OCI-LY7 (cell line): ENCODE measurements around the gene VWDE. TPM values are rescaled to one million over a fixed set of nuclear protein-coding genes. Genes with fewer than 3 reads are reported as not detected.

Experiments used
- BruUV-seq: library from RNA; stranded (reverse); fragments of 400-500 nt; replicated peaks from 2 replicates; lab custom pipeline; 2021; lab: Mats Ljungman, UMichigan
- CTCF ChIA-PET: fragments of 300-600 bp; sonication (Branson Sonifier 250); formaldehyde crosslinking; loops from one replicate; lab custom pipeline; 2022; ENCODE audit warnings: antibody characterized with exemption; ENCODE audit not compliant: unreplicated experiment; lab: Charles Lee
- POLR2A ChIA-PET: fragments of 300-600 bp; sonication (Branson Sonifier 250); formaldehyde crosslinking; loops from one replicate; lab custom pipeline; 2022; ENCODE audit warnings: antibody characterized with exemption; lab: Charles Lee
- DNase-seq: peaks from one replicate; pipeline ENCODE4 v3.0.0-alpha.2; 2015; ENCODE audit warnings: low spot score
- H2AFZ ChIP-seq: fragments of 200-600 bp; sonication (generic), shearing (Covaris generic); 2 replicates; pipeline ENCODE4 v1.6.1; 2014; ENCODE audit warnings: mild to moderate bottlenecking, antibody characterized with exemption, low read length, moderate library complexity
- H3K27ac ChIP-seq: fragments of 200-600 bp; sonication (generic); 2 replicates; pipeline ENCODE4 v1.5.1; 2014; ENCODE audit warnings: mixed run types, low read depth, mild to moderate bottlenecking, moderate library complexity, low read length, inconsistent platforms; ENCODE audit not compliant: poor library complexity, severe bottlenecking
- H3K36me3 ChIP-seq: fragments of 200-600 bp; sonication (generic); 2 replicates; pipeline ENCODE4 v1.6.1; 2014; ENCODE audit warnings: mild to moderate bottlenecking, antibody characterized with exemption, low read length, moderate library complexity, mixed read lengths; ENCODE audit not compliant: insufficient read depth
- H3K4me1 ChIP-seq: fragments of 200-600 bp; sonication (generic); 2 replicates; pipeline ENCODE4 v1.5.1; 2014; ENCODE audit warnings: mild to moderate bottlenecking, low read length; ENCODE audit not compliant: insufficient read depth, poor library complexity, severe bottlenecking
- H3K4me2 ChIP-seq: fragments of 200-600 bp; sonication (generic); 2 replicates; pipeline ENCODE4 v1.6.1; 2014; ENCODE audit warnings: mild to moderate bottlenecking, low read length
- H3K4me3 ChIP-seq: fragments of 200-600 bp; sonication (generic); 2 replicates; pipeline ENCODE4 v1.5.1; 2014; ENCODE audit warnings: mild to moderate bottlenecking, low read depth, low read length; ENCODE audit not compliant: poor library complexity, severe bottlenecking
- H3K79me2 ChIP-seq: fragments of 200-600 bp; sonication (generic); 2 replicates; pipeline ENCODE4 v1.6.1; 2016; ENCODE audit warnings: low read depth, mild to moderate bottlenecking, low read length, moderate library complexity, mixed read lengths; ENCODE audit not compliant: insufficient read depth
- H3K9me2 ChIP-seq: fragments of 200-600 bp; sonication (generic); 2 replicates; pipeline ENCODE4 v1.6.1; 2016; ENCODE audit warnings: mild to moderate bottlenecking, low read length, mixed read lengths; ENCODE audit not compliant: insufficient read depth
- H3K9me3 ChIP-seq: fragments of 200-600 bp; sonication (generic); 2 replicates; pipeline ENCODE4 v1.6.1; 2014; ENCODE audit warnings: mild to moderate bottlenecking, mixed run types, low read length, mixed read lengths
- H4K20me1 ChIP-seq: fragments of 200-600 bp; sonication (generic); 2 replicates; pipeline ENCODE4 v1.6.1; 2014; ENCODE audit warnings: mild to moderate bottlenecking, antibody characterized with exemption, low read length, moderate library complexity, mixed read lengths; ENCODE audit not compliant: insufficient read depth
- EZH2phosphoT487 ChIP-seq: fragments of 200-600 bp; sonication (generic); IDR thresholded peaks from 2 replicates; pipeline ENCODE4 v1.6.1; 2018; ENCODE audit warnings: low read depth, borderline replicate concordance, mild to moderate bottlenecking, mixed run types, antibody characterized with exemption, low read length, moderate library complexity, mixed read lengths
- intact Hi-C: fragments of 100-400 bp; cut with micrococcal nuclease; formaldehyde crosslinking; loops from one replicate; pipeline ENCODE4 v1.10.0; 2022; ENCODE audit not compliant: unreplicated experiment
- total RNA-seq, 2 experiments: library from RNA; depleted of rRNA in 1 of 2; stranded (reverse); fragments of >200 nt in 1 of 2; shearing (Covaris generic) in 1 of 2; gene quantifications; 2 replicates each; pipeline ENCODE4 v1.2.3, GENCODE V29; 2014 to 2022
- TF ChIP-seq, protein P1 (sequence below): fragments of 200-600 bp; sonication (generic); conservative IDR thresholded peaks from 2 replicates; pipeline ENCODE4 v1.5.1; 2014; ENCODE audit warnings: mild to moderate bottlenecking, antibody characterized with exemption, low read length, moderate library complexity, mixed read lengths

The VWDE gene
- total RNA-seq, 2 experiments from 2014 or later: not detected

DNA sequence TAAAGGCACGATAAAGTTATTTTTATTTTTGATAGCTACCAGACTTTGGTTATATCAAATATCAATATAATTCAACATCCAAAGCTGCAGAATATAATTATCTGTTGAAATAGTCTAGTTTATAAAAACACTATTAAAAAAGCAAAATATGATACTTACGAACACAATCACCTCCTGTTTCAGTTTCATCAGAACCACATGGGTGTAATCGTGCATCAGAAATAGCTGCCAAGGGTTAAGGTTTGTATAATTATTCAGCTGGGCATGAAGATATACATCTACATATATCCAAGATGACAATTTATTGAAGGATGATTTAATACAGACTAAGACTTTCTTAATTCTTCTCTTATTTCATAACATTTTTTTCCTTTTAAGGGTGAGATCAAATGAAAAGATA, 20.3 kb downstream of the VWDE start:
- intact Hi-C loops: no loop called here
- Histone ChIP-seq H3K27ac (no peak overlapping the region), H3K9me3 (no peaks in the 10 kb centered on the region), H3K36me3 (no peaks in the 10 kb centered on the region), H3K4me2 (no peak overlapping the region), H3K79me2 (no peaks in the 10 kb centered on the region), H3K4me1 (no peaks in the 10 kb centered on the region), H3K9me2 (no peaks in the 10 kb centered on the region), H3K4me3 (no peak overlapping the region), H4K20me1 (no peaks in the 10 kb centered on the region), H2AFZ (no peak overlapping the region)
- no peak for DNase-seq
- ChIA-PET POLR2A (no interaction called here), CTCF (no interaction called here)
- TF ChIP-seq EZH2phosphoT487: no peak
- TF ChIP-seq, protein P1, sequence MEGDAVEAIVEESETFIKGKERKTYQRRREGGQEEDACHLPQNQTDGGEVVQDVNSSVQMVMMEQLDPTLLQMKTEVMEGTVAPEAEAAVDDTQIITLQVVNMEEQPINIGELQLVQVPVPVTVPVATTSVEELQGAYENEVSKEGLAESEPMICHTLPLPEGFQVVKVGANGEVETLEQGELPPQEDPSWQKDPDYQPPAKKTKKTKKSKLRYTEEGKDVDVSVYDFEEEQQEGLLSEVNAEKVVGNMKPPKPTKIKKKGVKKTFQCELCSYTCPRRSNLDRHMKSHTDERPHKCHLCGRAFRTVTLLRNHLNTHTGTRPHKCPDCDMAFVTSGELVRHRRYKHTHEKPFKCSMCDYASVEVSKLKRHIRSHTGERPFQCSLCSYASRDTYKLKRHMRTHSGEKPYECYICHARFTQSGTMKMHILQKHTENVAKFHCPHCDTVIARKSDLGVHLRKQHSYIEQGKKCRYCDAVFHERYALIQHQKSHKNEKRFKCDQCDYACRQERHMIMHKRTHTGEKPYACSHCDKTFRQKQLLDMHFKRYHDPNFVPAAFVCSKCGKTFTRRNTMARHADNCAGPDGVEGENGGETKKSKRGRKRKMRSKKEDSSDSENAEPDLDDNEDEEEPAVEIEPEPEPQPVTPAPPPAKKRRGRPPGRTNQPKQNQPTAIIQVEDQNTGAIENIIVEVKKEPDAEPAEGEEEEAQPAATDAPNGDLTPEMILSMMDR: no peak
- BruUV-seq: no TSS peak

DNA sequence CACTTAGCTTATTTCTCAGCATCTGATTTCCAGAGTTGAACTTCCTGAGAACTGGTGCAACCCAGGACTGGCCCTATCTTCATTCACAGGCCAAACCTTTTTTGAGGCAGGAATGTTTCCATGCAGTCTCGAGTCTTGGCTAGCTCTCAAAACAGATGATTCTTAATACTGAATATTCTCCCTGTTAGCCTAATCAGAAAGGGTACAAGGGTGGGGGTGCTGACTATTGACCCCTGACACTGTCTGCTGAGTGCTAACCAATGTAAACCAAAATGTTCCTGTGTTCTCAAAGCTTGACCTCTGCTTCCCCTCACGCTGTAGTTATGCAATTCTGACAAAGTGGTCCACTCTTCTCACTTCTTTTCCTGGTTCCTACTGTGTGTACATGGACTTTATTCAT, 25.3 kb downstream of the VWDE start:
- Histone ChIP-seq H3K27ac (no peak overlapping the region), H3K4me1 (no peaks in the 10 kb centered on the region), H2AFZ (no peak overlapping the region), H3K4me3 (no peak overlapping the region), H3K9me3 (no peaks in the 10 kb centered on the region), H4K20me1 (no peaks in the 10 kb centered on the region), H3K79me2 (no peaks in the 10 kb centered on the region), H3K4me2 (no peak overlapping the region), H3K9me2 (no peaks in the 10 kb centered on the region), H3K36me3 (no peaks in the 10 kb centered on the region)
- TF ChIP-seq, protein P1: no peak
- no peak for TF ChIP-seq EZH2phosphoT487
- POLR2A ChIA-PET: interaction anchor here (0.7 kb wide), 1 partner anchor 40 kb away, joined by 3 read pairs; no protein-coding TSS in a partner anchor
- CTCF ChIA-PET: no interaction called here
- no TSS peak for BruUV-seq
- intact Hi-C loops: no loop called here
- DNase-seq: no peak

DNA sequence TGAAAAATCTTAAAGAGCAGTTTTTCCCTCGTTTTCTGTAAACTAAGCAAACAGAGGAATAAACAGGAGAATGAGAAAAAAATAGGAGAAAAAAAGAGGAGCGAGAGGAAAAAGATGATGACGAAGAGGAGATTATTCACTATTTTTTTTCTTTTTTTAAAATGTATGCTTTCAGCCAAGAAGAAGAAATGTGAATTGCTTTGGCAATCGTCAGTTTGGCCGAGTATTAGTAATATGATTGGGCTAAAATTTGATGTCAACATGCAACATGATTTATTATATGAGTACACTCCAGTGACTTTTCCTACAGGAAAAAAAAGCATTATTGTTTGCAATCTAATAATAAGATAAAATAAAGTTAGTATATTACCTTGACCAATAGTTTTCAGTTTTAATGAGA, 26.3 kb downstream of the VWDE start:
- intact Hi-C loops: no loop called here
- Histone ChIP-seq H3K4me2 (no peak overlapping the region), H3K79me2 (no peaks in the 10 kb centered on the region), H2AFZ (no peak overlapping the region), H4K20me1 (no peaks in the 10 kb centered on the region), H3K9me2 (no peaks in the 10 kb centered on the region), H3K4me1 (no peaks in the 10 kb centered on the region), H3K27ac (no peak overlapping the region), H3K9me3 (no peaks in the 10 kb centered on the region), H3K36me3 (no peaks in the 10 kb centered on the region), H3K4me3 (no peak overlapping the region)
- POLR2A ChIA-PET: no interaction called here
- CTCF ChIA-PET: no interaction called here
- BruUV-seq: no TSS peak
- TF ChIP-seq, protein P1: no peak
- TF ChIP-seq EZH2phosphoT487: no peak
- no peak for DNase-seq
